ENCODE measurements around the gene HLA-DPB1.

Gene HLA-DPB1

GRCh38 chr6:33136310-33136900 is 60.6 kb downstream of the HLA-DPB1 start:
- no peak for DNase-seq (ENCODE audit: low read depth in 2 of 2)
